GM19351 (cell line): ENCODE data around the gene PMFBP1.
A peak's percentile ranks its signal among the peaks of the same experiment; 100 is the strongest.
"Not testable (repeated sequence)": the region's sequence is repeated elsewhere in the genome, so short reads cannot be mapped to it uniquely, and the experiment has no call there.

Experiments
- ATAC-seq: cut with Tn5 transposase; IDR thresholded peaks from one replicate; pipeline ENCODE4 v1.9.1; 2021; ENCODE audit warnings: mild to moderate bottlenecking, moderate library complexity; ENCODE audit not compliant: unreplicated experiment

Gene PMFBP1

GRCh38 chr16:72109300-72109699, 62.7 kb downstream of the PMFBP1 start:
- ATAC-seq = no peak

DNA sequence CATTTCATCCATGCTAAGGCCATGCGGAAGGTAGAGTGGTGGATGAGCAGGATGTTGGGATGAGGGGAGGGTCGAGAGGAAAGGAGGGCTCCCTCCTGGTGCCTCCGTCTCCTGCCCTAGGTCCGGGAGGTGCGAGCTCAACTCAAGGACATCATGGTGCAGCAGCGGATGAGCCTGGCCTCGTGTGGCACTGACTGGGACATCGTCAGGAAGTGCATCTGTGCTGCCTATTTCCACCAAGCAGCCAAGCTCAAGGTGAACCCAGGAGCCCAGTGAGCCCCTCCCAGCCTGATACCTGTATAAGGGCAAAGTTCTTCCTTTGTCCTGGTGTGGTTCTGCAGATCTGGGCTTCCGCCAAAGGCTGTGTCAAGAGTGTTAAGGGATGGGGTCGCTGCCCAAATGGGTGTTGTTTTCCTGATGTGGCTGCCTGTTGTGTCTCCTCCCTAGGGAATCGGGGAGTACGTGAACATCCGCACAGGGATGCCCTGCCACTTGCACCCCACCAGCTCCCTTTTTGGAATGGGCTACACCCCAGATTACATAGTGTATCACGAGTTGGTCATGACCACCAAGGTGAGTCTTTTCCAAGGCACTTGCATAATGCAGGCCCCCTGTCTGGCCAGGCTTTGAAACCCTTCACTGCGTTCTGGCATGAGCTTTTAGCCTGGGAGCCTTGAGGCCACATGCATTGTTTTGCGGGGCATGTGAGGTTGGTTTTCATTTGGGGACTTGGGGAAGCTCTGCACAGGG, 63.4 kb downstream of the PMFBP1 start:
- no peak for ATAC-seq

- ATAC-seq = no peak
Measured at GRCh38 chr16:72107371-72107770, 64.6 kb downstream of the PMFBP1 start.

GRCh38 chr16:72105978-72106377, 66.0 kb downstream of the PMFBP1 start:
- no peak for ATAC-seq

GRCh38 chr16:72104905-72105304, 67.0 kb downstream of the PMFBP1 start:
- ATAC-seq = no peak

DNA sequence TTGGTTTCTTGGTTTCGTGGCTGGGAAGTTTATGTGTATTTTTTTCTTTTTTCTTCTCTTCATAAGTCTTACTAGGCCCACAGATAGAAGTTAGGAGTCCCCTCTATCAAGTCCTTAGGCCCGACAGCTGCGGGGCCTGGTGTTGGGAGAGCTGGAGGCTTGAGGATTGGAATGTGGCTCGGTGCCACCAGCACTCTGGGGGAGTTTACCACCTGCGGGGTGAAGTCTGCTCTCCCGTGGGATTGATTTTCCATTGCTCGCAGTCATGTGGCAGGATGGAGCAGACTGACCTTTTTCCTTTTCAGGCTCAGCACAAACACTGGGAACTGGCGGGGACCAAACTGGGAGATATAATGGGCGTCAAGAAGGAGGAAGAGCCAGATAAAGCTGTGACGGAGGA, 70.8 kb downstream of the PMFBP1 start:
- no peak for ATAC-seq

DNA sequence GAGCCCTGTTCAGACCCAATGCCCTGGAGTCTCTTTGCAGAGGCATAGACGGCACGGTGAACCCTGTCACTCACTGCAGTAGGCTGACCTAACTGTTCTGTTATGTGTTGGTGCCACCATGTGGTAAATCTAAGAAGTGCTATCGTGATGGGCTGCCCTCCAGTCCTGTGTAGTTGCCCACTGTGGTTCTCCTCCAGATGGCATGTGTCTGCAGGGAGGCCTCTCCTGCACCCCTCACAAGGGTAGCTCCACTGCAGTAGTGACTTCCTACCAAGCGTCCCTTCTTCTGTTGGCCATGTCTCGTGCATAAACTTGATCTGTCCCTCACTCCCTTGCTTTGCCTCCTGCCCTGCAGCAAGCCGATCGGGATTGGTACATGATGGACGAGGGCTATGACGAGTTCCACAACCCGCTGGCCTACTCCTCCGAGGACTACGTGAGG, 72.6 kb downstream of the PMFBP1 start:
- ATAC-seq = peak; percentile 90

- ATAC-seq = no peak
Measured at GRCh38 chr16:72098936-72099335, 73.0 kb downstream of the PMFBP1 start.

DNA sequence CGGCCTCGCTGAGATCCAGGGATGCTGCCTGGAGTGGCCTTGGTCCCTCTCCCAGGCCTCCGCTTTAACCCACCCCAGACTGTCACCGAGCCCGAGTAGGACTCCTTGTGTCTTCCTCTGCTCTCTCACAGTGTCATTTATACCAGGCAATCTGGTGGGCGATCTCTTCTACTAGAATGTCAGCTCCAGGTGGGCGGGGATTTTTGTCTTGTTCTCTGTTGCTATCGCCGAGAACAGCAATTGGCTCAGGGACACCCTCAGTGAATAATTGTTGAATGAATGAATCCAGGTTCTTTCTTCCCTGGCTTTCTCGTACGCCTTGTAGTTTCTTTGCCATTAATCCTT, 77.7 kb downstream of the PMFBP1 start:
- ATAC-seq = peak; percentile 1

DNA sequence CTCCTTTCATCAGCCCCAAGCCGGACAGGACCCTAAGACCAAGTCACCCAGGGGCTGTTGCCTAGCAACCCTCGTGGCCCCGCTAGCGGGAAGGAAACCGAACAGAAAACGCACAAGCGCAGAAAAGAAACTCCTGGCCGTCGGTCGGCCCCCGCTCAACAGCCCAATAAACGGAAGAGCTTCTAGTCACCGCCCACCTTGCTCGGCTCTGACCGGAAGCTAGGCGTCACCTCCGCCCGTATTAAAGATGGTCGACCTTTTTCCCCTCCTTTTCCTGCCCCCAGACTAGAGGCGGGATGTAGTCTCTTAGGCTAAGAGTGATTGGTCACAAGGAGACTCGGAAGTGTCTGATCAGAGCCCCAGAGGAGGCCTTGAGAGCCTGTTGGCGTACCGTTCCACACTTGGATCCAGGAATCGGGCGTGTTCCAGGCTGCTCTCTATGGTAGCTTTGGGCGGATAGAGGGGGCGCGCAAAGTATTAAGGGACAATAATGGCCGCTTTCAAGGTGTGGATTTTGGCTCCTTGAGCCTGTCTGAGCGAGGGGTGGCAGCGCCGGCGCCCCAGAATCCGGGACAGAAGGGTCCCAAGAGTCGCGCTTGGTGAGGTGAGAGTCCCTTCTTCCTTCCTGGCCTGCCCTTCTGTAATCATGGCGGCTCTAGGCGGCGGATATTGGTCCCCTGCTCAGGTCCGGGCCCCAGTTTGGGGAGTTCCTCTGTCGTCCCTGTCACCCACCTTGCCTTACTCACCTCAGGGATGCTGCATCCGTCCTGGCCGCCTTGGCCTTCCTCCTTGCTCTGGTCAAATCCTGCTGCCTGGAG, 78.3 kb downstream of the PMFBP1 start, which contains the start of the genes DHX38 and TXNL4B:
DHX38 (plus strand) TSS at position 400 of the 818 bp plus-strand sequence. CDS start 2,311 bp downstream, outside the sequence.
TXNL4B (minus strand) TSS at position 173 of the 818 bp plus-strand sequence. CDS start 2,871 bp downstream, outside the sequence.
- ATAC-seq = peak; percentile 96

DNA sequence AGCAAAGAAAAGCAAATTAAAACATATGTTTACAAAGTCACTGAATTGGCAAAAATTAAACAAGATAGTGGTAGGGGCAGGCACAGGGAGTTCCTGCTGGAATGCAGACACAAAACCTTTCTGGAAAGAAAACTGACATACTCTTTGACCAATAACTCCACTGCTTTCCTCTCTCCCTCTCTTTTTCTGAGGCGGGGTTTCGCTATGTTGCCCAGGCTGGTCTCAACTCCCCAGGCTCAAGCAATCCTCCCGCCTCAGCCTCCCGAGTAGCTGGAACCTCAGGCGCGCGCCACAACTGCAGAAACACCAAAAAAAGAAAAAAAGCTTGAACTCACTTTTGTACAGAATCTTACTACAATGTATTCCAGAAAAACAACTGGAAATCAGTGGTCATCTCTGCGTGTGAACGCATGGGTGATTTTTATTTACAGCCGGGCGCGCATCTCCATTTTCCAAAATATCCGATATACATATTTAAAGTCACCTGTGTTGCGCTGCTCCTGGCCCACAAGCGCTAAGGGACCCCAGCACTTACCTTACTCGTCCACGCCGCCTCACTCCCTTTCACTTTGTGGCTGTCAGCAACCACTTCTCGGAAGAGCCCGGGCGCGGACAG, 79.0 kb downstream of the PMFBP1 start:
- ATAC-seq = peak; percentile 27

DNA sequence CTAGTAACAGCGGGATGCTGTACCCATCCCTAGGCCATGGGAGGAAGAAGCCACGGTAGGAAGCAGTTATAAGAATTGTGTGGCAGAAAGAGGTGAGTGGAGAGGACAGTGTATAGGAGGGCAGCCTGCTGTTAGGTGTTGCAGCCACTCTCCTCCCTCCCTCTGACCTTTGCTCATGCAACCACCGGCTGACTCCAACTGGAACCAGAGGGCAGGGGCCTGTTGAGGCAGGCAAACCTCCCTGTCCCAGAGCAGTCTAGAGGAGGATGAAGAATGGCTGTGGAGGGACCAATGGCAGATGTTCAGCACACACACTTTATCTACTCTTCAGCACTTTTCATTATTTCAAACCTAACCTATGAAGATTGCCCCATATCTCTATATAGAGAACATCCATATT, 80.7 kb downstream of the PMFBP1 start:
- no peak for ATAC-seq

DNA sequence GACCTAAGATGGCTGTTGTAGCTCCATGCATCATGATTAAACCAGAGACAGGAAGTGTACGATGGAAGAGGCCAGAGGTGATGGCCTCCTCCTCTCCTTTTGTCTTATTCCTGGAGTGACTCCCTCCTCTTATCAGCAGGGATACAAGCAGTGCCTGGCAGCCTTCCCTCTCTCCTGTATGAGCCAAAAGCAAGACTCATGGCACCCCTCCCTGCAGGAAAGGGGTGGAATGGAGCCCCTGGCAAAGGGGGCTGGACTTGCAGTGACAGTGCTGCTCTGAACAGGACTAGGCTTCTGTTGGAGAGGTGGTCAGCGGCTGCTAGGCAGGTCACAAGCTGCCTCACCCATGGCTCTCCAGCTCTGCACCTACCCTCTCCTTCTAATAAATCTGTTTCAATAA, 87.0 kb downstream of the PMFBP1 start:
- ATAC-seq = no peak

DNA sequence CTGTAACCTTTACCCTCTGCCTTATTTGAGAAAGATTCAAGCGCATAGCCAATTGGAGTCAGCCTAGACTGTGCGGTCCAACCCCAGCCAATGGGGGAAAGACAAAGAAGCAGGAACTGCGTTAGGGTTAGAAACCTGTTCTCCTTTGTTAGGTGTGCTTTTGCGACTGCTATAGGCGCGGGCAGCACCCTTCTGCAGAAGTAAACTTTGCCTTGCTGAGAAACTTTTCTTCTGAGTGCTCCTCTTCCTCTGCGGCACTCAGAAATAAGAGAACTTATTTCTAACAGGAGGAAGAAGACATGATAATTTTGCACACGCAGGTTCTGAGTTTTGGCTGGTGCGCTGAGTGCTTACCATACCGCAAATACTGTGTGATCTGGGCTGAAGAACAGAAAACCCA, 87.5 kb downstream of the PMFBP1 start:
- no peak for ATAC-seq

GRCh38 chr16:72083778-72084404, 88.1 kb downstream of the PMFBP1 start:
- ATAC-seq = no peak

- ATAC-seq = not testable (repeated sequence)
Measured at GRCh38 chr16:72076991-72077706, 94.8 kb downstream of the PMFBP1 start.

- not testable (repeated sequence) for ATAC-seq
Measured at GRCh38 chr16:72075067-72075466, 96.9 kb downstream of the PMFBP1 start.

GRCh38 chr16:72073560-72074230, 98.3 kb downstream of the PMFBP1 start:
- ATAC-seq = no peak

DNA sequence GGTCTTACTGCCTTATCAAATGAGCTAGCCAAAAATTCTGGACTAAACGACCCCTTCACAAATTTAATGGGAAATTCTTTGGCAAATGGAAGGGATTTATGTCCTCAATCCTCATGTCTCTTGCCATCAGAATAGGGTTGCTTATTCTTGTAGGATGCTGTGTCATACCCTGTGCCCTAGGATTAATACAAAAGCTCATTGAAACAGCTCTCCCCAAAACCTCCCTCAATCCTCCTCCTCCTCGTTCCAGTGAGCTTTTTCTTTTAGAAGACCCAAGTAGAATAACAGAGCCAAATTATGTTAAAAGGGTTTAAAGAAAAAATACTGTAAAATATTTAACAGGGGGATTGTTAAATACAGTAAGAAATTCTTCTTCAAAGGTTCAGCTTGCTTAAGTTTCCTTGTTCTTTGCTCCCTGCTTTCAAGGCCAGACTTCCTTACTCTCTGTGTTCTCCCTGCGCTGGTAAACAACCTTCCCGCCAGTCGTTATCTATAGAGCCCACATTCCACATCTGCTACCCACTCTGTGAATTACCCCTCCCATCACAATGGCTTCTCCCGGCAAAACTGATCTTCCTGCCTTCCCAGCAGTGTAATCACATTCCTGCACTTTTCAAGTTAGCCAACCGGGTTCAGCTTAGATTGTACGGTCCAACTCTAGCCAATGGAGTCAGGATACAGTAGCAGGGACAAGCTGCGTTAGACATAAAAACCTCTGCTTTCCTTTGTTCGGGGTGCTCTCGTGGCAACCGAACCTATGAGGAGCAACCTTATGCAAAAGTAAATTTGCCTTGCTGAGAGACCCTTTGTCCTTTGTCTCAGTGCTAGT, 99.2 kb downstream of the PMFBP1 start:
- ATAC-seq = no peak
